ENCODE results near the gene OSBPL9.

OSBPL9 gene

GRCh38 chr1:51734896-51735745 is 118.2 kb downstream of the OSBPL9 start (continued):
- TF ChIP-seq ZNF514 (tag by site-specific recombination; IDR thresholded peaks at IDR 0.05), result no peak
- no peak for TF ChIP-seq ZBTB10 (tag by site-specific recombination; IDR thresholded peaks at IDR 0.05)
- no peak for TF ChIP-seq PATZ1 (tag by site-specific recombination; IDR thresholded peaks at IDR 0.05)
- TF ChIP-seq, protein P1, sequence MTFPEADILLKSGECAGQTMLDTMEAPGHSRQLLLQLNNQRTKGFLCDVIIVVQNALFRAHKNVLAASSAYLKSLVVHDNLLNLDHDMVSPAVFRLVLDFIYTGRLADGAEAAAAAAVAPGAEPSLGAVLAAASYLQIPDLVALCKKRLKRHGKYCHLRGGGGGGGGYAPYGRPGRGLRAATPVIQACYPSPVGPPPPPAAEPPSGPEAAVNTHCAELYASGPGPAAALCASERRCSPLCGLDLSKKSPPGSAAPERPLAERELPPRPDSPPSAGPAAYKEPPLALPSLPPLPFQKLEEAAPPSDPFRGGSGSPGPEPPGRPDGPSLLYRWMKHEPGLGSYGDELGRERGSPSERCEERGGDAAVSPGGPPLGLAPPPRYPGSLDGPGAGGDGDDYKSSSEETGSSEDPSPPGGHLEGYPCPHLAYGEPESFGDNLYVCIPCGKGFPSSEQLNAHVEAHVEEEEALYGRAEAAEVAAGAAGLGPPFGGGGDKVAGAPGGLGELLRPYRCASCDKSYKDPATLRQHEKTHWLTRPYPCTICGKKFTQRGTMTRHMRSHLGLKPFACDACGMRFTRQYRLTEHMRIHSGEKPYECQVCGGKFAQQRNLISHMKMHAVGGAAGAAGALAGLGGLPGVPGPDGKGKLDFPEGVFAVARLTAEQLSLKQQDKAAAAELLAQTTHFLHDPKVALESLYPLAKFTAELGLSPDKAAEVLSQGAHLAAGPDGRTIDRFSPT (tag by site-specific recombination; IDR thresholded peaks at IDR 0.05), result no peak
- TF ChIP-seq ZBTB17 (tag by site-specific recombination; IDR thresholded peaks at IDR 0.05), result peak; percentile 79
- TF ChIP-seq, protein P2, sequence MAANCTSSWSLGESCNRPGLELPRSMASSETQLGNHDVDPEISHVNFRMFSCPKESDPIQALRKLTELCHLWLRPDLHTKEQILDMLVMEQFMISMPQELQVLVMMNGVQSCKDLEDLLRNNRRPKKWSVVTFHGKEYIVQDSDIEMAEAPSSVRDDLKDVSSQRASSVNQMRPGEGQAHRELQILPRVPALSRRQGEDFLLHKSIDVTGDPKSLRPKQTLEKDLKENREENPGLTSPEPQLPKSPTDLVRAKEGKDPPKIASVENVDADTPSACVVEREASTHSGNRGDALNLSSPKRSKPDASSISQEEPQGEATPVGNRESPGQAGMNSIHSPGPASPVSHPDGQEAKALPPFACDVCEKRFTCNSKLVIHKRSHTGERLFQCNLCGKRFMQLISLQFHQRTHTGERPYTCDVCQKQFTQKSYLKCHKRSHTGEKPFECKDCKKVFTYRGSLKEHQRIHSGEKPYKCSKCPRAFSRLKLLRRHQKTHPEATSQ (tag by site-specific recombination; IDR thresholded peaks at IDR 0.05), result no peak
- TF ChIP-seq OSR2 (tag by site-specific recombination; IDR thresholded peaks at IDR 0.05), result no peak
- no peak for TF ChIP-seq BCL6B (tag by site-specific recombination; IDR thresholded peaks at IDR 0.05)
- TF ChIP-seq ZBTB20 (tag by site-specific recombination; IDR thresholded peaks at IDR 0.05), result peak; percentile 72
- TF ChIP-seq ZNF433 (tag by site-specific recombination; IDR thresholded peaks at IDR 0.05; ENCODE audit: low read depth), result no peak
- 0 out of 2 replicates have a peak, but pooled peaks have one; percentile 33 for TF ChIP-seq ZNF600 (tag by site-specific recombination; IDR thresholded peaks at IDR 0.05)
- no peak for TF ChIP-seq ZNF341 (tag by site-specific recombination; IDR thresholded peaks at IDR 0.05; ENCODE audit: low read depth)
- TF ChIP-seq ZNF596 (tag by site-specific recombination; IDR thresholded peaks at IDR 0.05), result no peak
- no peak for TF ChIP-seq ZNF155 (tag by site-specific recombination; IDR thresholded peaks at IDR 0.05)
- no peak for TF ChIP-seq ZNF202 (tag by site-specific recombination; IDR thresholded peaks at IDR 0.05; ENCODE audit: borderline replicate concordance)

DNA sequence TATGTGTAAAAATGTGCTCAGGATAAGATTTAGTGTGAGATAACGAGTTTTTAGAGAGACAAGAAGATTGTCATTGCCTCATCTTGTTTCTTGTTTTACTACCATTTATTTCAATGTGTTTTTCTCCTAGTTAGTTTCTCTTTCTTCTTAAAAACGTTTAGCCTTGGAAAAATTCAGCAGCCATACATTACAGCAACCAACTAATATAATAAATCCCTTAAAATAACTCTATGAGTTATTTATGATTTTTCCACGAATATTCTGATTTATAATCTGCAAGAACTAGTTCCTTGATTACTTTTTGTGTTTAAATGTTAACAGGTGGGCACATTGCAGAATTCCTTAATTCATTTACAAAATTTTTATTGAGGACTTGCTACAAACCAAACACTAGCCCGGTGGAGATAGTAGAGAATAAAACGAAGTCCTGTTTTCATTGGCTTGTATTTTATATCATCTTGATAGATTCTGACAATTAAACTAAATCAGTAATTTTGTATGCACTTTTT is 118.9 kb downstream of the OSBPL9 start:
- CTCF ChIA-PET, result interaction anchor here (0.5 to 0.6 kb wide), 2 partner anchors 10 to 119 kb away, joined by 3 read pairs; partner anchors contain the start of gene OSBPL9
- POLR2A ChIA-PET, result no interaction called here
- no peak overlapping the region for H3K27ac ChIP-seq (ENCODE audit: extremely low read depth, low read depth, low read length)
- H3K4me1 ChIP-seq (ENCODE audit: control insufficient read depth, insufficient read depth, low read length), result peaks cover 47% of the 10 kb centered on the region
- TF ChIP-seq KLF16 (tag by site-specific recombination; IDR thresholded peaks at IDR 0.05) (no peak), PRDM6 (tag by site-specific recombination; IDR thresholded peaks at IDR 0.05) (peak; percentile 92), SCRT2 (tag by site-specific recombination; IDR thresholded peaks at IDR 0.05) (peak; percentile 77), ZNF664 (tag by site-specific recombination; IDR thresholded peaks at IDR 0.05) (0 out of 2 replicates have a peak, but pooled peaks have one; percentile 16)
- no peaks in the 10 kb centered on the region for H3K36me3 ChIP-seq (ENCODE audit: control insufficient read depth in 2 of 2, insufficient read depth in 1 of 2, low read length in 2 of 2)
- no peak overlapping the region for H3K4me3 ChIP-seq (ENCODE audit: low read depth, low read length)
- H3K9me3 ChIP-seq (ENCODE audit: control insufficient read depth, insufficient read depth, low read depth, low read length), result no peaks in the 10 kb centered on the region

All from HEK293 (cell line).